ENCODE results near the gene ARID3A.

ARID3A gene

DNA sequence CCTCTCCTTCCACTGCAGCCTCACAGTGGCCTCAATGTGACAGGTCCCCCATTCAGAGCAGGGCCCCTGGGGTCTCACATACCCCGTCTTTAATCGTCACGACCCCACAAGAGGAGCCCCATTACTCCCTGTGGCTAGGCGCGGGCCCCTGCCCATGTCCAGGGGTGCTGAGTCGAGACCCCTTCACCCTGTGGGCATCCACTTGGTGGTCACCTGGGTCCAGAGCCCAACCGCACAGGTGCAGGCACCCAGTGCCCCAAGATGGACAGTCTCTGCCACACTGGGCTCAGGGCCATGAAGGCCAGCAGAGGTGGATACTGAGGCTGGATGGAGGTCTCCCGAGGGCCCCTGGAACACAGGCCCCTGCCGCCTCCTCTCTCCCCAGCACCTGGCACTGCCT is 92.1 kb downstream of the ARID3A start:
- TF ChIP-seq EZH2phosphoT487 (IDR thresholded peaks at IDR 0.05; ENCODE audit: borderline replicate concordance): no peak
- TF ChIP-seq, protein P1, sequence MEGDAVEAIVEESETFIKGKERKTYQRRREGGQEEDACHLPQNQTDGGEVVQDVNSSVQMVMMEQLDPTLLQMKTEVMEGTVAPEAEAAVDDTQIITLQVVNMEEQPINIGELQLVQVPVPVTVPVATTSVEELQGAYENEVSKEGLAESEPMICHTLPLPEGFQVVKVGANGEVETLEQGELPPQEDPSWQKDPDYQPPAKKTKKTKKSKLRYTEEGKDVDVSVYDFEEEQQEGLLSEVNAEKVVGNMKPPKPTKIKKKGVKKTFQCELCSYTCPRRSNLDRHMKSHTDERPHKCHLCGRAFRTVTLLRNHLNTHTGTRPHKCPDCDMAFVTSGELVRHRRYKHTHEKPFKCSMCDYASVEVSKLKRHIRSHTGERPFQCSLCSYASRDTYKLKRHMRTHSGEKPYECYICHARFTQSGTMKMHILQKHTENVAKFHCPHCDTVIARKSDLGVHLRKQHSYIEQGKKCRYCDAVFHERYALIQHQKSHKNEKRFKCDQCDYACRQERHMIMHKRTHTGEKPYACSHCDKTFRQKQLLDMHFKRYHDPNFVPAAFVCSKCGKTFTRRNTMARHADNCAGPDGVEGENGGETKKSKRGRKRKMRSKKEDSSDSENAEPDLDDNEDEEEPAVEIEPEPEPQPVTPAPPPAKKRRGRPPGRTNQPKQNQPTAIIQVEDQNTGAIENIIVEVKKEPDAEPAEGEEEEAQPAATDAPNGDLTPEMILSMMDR (conservative IDR thresholded peaks at IDR 0.05; ENCODE audit: low read length): no peak
- Histone ChIP-seq H2AFZ (ENCODE audit: low read length) (no peak overlapping the region), H3K9me2 (replicated peaks; ENCODE audit: low read depth, low read length) (no peaks in the 10 kb centered on the region), H3K9ac (ENCODE audit: low read depth, low read length, poor library complexity, severe bottlenecking) (peak overlapping the region; percentile 97), H3K79me2 (ENCODE audit: insufficient read depth, low read length) (peaks cover 77% of the 10 kb centered on the region), H3F3A (ENCODE audit: low read depth) (peaks cover 8% of the 10 kb centered on the region; the same call in 1 of the 2 replicates), H3K36me3 (ENCODE audit: insufficient read depth, low read length) (peaks cover 12% of the 10 kb centered on the region; the same call in 1 of the 2 replicates), H3K4me2 (ENCODE audit: low read depth, low read length, poor library complexity, severe bottlenecking) (peak overlapping the region; percentile 97), H3K27me3 (ENCODE audit: insufficient read depth, low read length, poor library complexity, severe bottlenecking) (peaks cover 4% of the 10 kb centered on the region), H3K9me3 (ENCODE audit: insufficient read depth, low read depth, low read length) (no peaks in the 10 kb centered on the region), H3K4me3 (ENCODE audit: low read length, poor library complexity, severe bottlenecking) (peak overlapping the region; percentile 99), H4K20me1 (ENCODE audit: insufficient read depth, low read length, poor library complexity, severe bottlenecking) (peaks cover 73% of the 10 kb centered on the region), H3K4me1 (ENCODE audit: insufficient read depth, low read length, poor library complexity, severe bottlenecking) (peaks cover 26% of the 10 kb centered on the region)

DNA sequence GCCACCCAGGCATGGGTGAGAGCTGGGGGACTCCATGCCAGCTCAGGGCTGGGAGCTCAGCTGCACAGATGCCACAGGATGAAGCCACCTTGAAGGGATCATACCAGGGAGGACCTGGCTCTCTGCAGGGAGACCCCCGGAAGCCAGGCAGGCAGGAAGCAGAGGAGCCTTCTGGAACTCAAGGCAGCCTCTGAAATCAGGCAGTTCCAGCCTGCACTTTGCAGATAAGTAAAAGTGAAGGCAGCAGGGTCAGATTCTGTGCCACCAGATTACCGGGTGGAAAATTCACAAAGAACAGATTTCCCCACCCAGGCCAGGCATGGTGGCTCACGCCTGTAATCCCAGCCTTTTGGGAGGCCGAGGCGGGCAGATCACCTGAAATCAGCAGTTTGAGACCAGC is 92.6 kb downstream of the ARID3A start:
- Histone ChIP-seq H3K9me3 (ENCODE audit: insufficient read depth, low read depth, low read length) (no peaks in the 10 kb centered on the region), H3K36me3 (ENCODE audit: insufficient read depth, low read length) (peaks cover 7% of the 10 kb centered on the region; the same call in 1 of the 2 replicates), H3K27me3 (ENCODE audit: insufficient read depth, low read length, poor library complexity, severe bottlenecking) (peaks cover 4% of the 10 kb centered on the region), H3K4me1 (ENCODE audit: insufficient read depth, low read length, poor library complexity, severe bottlenecking) (peaks cover 26% of the 10 kb centered on the region), H3K9me2 (replicated peaks; ENCODE audit: low read depth, low read length) (no peaks in the 10 kb centered on the region), H2AFZ (ENCODE audit: low read length) (no peak overlapping the region), H3K4me3 (ENCODE audit: low read length, poor library complexity, severe bottlenecking) (peak overlapping the region; percentile 99), H4K20me1 (ENCODE audit: insufficient read depth, low read length, poor library complexity, severe bottlenecking) (peaks cover 72% of the 10 kb centered on the region), H3K9ac (ENCODE audit: low read depth, low read length, poor library complexity, severe bottlenecking) (peak overlapping the region; percentile 97), H3K79me2 (ENCODE audit: insufficient read depth, low read length) (peaks cover 75% of the 10 kb centered on the region), H3K4me2 (ENCODE audit: low read depth, low read length, poor library complexity, severe bottlenecking) (peak overlapping the region; percentile 97), H3F3A (ENCODE audit: low read depth) (peaks cover 8% of the 10 kb centered on the region; the same call in 1 of the 2 replicates)
- TF ChIP-seq EZH2phosphoT487 (IDR thresholded peaks at IDR 0.05; ENCODE audit: borderline replicate concordance): no peak
- TF ChIP-seq, protein P1 (conservative IDR thresholded peaks at IDR 0.05; ENCODE audit: low read length): no peak

DNA sequence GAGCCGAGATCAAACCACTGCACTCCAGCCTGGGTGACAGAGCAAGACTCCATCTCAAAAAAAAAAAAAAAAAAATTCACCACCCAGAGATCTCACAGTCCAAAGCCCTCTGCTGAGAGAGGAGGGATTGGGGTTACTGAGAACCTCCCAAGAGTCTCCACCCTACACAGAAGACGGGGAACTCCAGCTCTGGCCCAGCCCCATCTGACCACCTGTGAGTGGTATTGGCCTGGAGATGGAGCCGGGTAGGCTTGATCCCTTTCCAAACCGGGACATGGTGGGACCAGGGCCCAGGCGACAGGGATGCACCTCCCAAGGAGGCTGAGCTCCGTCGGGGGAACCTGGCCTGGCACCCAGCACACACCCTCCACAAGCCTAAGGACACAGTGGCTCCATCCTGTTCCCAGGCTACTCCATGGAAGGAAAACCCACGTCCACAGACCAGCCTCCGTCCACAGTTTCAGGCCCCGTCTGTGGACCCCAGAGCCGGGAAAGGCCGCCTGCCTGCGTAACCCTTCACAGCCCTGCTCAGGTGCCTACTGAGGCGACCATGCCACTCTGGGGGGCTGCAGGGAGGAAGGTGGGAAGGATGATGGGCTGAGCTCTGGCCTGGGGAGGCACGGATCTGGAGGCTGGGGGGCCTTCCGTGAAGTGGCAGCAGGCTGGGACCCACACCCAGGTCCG is 93.2 kb downstream of the ARID3A start:
- no peaks in the 10 kb centered on the region for H3K9me2 ChIP-seq (replicated peaks; ENCODE audit: low read depth, low read length)
- H3K4me3 ChIP-seq (ENCODE audit: low read length, poor library complexity, severe bottlenecking): peak overlapping the region; percentile 99
- peak overlapping the region; percentile 97 for H3K9ac ChIP-seq (ENCODE audit: low read depth, low read length, poor library complexity, severe bottlenecking)
- peaks cover 10% of the 10 kb centered on the region; the same call in 1 of the 2 replicates for H3F3A ChIP-seq (ENCODE audit: low read depth)
- H3K4me2 ChIP-seq (ENCODE audit: low read depth, low read length, poor library complexity, severe bottlenecking): peak overlapping the region; percentile 97
- TF ChIP-seq EZH2phosphoT487 (IDR thresholded peaks at IDR 0.05; ENCODE audit: borderline replicate concordance): no peak
- TF ChIP-seq, protein P1 (conservative IDR thresholded peaks at IDR 0.05; ENCODE audit: low read length): no peak
- H2AFZ ChIP-seq (ENCODE audit: low read length): no peak overlapping the region
- peaks cover under 1% of the 10 kb centered on the region; the same call in 1 of the 2 replicates for H3K36me3 ChIP-seq (ENCODE audit: insufficient read depth, low read length)
- peaks cover 26% of the 10 kb centered on the region for H3K4me1 ChIP-seq (ENCODE audit: insufficient read depth, low read length, poor library complexity, severe bottlenecking)
- H3K9me3 ChIP-seq (ENCODE audit: insufficient read depth, low read depth, low read length): no peaks in the 10 kb centered on the region
- H3K27me3 ChIP-seq (ENCODE audit: insufficient read depth, low read length, poor library complexity, severe bottlenecking): peaks cover 4% of the 10 kb centered on the region
- peaks cover 66% of the 10 kb centered on the region for H4K20me1 ChIP-seq (ENCODE audit: insufficient read depth, low read length, poor library complexity, severe bottlenecking)
- H3K79me2 ChIP-seq (ENCODE audit: insufficient read depth, low read length): peaks cover 68% of the 10 kb centered on the region

Data from Loucy (cell line).